Neuronal stem cell (in vitro differentiated cells): ENCODE results near the gene HHIPL1. TPM values are rescaled to one million over a fixed set of nuclear protein-coding genes. Genes with fewer than 3 reads are reported as not detected.

Experiments used
- DNase-seq: peaks from one replicate; pipeline ENCODE4 v3.0.0-alpha.2; 2013; ENCODE audit warnings: low spot score
- H2AFZ ChIP-seq: one replicate; pipeline ENCODE4 v1.6.1; 2013; ENCODE audit warnings: mild to moderate bottlenecking, low read length, inconsistent platforms
- H2AK5ac ChIP-seq: 2 replicates; pipeline ENCODE4 v1.6.1; 2013; ENCODE audit warnings: low read depth, mild to moderate bottlenecking, inconsistent platforms, low read length, moderate library complexity, mixed read lengths
- H2BK120ac ChIP-seq: 2 replicates; pipeline ENCODE4 v1.6.1; 2013; ENCODE audit warnings: low read depth, mild to moderate bottlenecking, inconsistent platforms, low read length, moderate library complexity, mixed read lengths
- H2BK12ac ChIP-seq: one replicate; pipeline ENCODE4 v1.6.1; 2013; ENCODE audit warnings: low read length, inconsistent platforms
- H2BK15ac ChIP-seq: 2 replicates; pipeline ENCODE4 v1.6.1; 2013; ENCODE audit warnings: mild to moderate bottlenecking, low read length, inconsistent platforms, mixed read lengths
- H2BK5ac ChIP-seq: one replicate; pipeline ENCODE4 v1.6.1; 2013; ENCODE audit warnings: inconsistent platforms, mild to moderate bottlenecking, low read length, moderate library complexity
- H3K14ac ChIP-seq: one replicate; pipeline ENCODE4 v1.6.1; 2013; ENCODE audit warnings: low read length, inconsistent platforms
- H3K18ac ChIP-seq: 2 replicates; pipeline ENCODE4 v1.6.1; 2013; ENCODE audit warnings: low read length, inconsistent platforms
- H3K23ac ChIP-seq: 2 replicates; pipeline ENCODE4 v1.6.1; 2013; ENCODE audit warnings: low read depth, mild to moderate bottlenecking, mixed read lengths, low read length, inconsistent platforms; ENCODE audit not compliant: poor library complexity
- H3K27ac ChIP-seq: replicated peaks from 3 replicates; pipeline ENCODE4 v1.5.1; 2013; ENCODE audit warnings: low read length, inconsistent platforms
- H3K27me3 ChIP-seq, 3 experiments: 2 replicates each; pipeline ENCODE4 v1.6.1; 2013; ENCODE audit warnings: low read length in 3 of 3, mild to moderate bottlenecking in 2 of 3, inconsistent platforms in 1 of 3, low read depth in 1 of 3, mixed read lengths in 1 of 3, moderate library complexity in 1 of 3; ENCODE audit not compliant: control insufficient read depth in 3 of 3, insufficient read depth in 3 of 3
- H3K36me3 ChIP-seq, 2 donors: replicated peaks in 1 of 2; 2 replicates each; pipeline ENCODE4 v1.6.1; 2013; ENCODE audit warnings: low read length in 2 of 2; ENCODE audit not compliant: control insufficient read depth in 2 of 2, insufficient read depth in 2 of 2
- H3K4ac ChIP-seq: 2 replicates; pipeline ENCODE4 v1.6.1; 2013; ENCODE audit warnings: inconsistent platforms, mild to moderate bottlenecking, low read length, moderate library complexity
- H3K4me1 ChIP-seq, 2 donors: 1 replicate in 1 of 2; 2 replicates in 1 of 2; pipeline ENCODE4 v1.6.1; 2013; ENCODE audit warnings: low read length in 2 of 2, low read depth in 1 of 2; ENCODE audit not compliant: control insufficient read depth in 2 of 2, insufficient read depth in 1 of 2
- H3K4me2 ChIP-seq: one replicate; pipeline ENCODE4 v1.6.1; 2013; ENCODE audit warnings: mild to moderate bottlenecking, low read length, inconsistent platforms; ENCODE audit not compliant: insufficient read depth, poor library complexity, severe bottlenecking
- H3K4me3 ChIP-seq, 2 donors: 2 replicates each; pipeline ENCODE4 v1.5.1; 2013; ENCODE audit warnings: low read length in 2 of 2, mild to moderate bottlenecking in 2 of 2, inconsistent platforms in 1 of 2, moderate library complexity in 1 of 2
- H3K79me1 ChIP-seq: one replicate; pipeline ENCODE4 v1.6.1; 2013; ENCODE audit warnings: low read depth, mild to moderate bottlenecking, inconsistent platforms, low read length, moderate library complexity
- H3K9ac ChIP-seq: one replicate; pipeline ENCODE4 v1.6.1; 2013; ENCODE audit warnings: mild to moderate bottlenecking, low read depth, low read length, inconsistent platforms; ENCODE audit not compliant: poor library complexity
- H3K9me3 ChIP-seq, 2 donors: replicated peaks in 1 of 2; 2 replicates each; pipeline versions ENCODE3 to v1.6.1; 2013; ENCODE audit warnings: low read length in 2 of 2, mild to moderate bottlenecking in 2 of 2, inconsistent platforms in 1 of 2, low read depth in 1 of 2, mixed read lengths in 1 of 2, moderate library complexity in 1 of 2; ENCODE audit not compliant: control insufficient read depth in 2 of 2, insufficient read depth in 1 of 2
- H4K8ac ChIP-seq: one replicate; pipeline ENCODE4 v1.6.1; 2013; ENCODE audit warnings: low read depth, mild to moderate bottlenecking, inconsistent platforms, low read length, moderate library complexity
- H4K91ac ChIP-seq: one replicate; pipeline ENCODE4 v1.6.1; 2013; ENCODE audit warnings: low read length, low read depth, mild to moderate bottlenecking, inconsistent platforms; ENCODE audit not compliant: poor library complexity
- WGBS, 2 donors: extraction: QIAGEN DNeasy Blood & Tissue Kit; methylation state at CpG; one replicate each; pipeline ENCODE4 v1.1.7; 2013; ENCODE audit warnings: missing lambda C conversion rate in 2 of 2, mixed read lengths in 1 of 2; ENCODE audit not compliant: insufficient read length in 2 of 2, insufficient replicate concordance in 1 of 2; ENCODE audit errors: extremely low coverage in 2 of 2; 5-methylcytosine and 5-hydroxymethylcytosine counted together
- polyA plus RNA-seq, 2 experiments: library from polyadenylated mRNA; stranded (reverse); fragments of 200-250 nt; gene quantifications; one replicate each; pipeline ENCODE4 v1.2.3, GENCODE V29; 2013

The HHIPL1 gene
- 0.67 TPM for polyA plus RNA-seq (2013, experiment 1 of 2)
- 0.71 TPM for polyA plus RNA-seq (2013, experiment 2 of 2)

DNA sequence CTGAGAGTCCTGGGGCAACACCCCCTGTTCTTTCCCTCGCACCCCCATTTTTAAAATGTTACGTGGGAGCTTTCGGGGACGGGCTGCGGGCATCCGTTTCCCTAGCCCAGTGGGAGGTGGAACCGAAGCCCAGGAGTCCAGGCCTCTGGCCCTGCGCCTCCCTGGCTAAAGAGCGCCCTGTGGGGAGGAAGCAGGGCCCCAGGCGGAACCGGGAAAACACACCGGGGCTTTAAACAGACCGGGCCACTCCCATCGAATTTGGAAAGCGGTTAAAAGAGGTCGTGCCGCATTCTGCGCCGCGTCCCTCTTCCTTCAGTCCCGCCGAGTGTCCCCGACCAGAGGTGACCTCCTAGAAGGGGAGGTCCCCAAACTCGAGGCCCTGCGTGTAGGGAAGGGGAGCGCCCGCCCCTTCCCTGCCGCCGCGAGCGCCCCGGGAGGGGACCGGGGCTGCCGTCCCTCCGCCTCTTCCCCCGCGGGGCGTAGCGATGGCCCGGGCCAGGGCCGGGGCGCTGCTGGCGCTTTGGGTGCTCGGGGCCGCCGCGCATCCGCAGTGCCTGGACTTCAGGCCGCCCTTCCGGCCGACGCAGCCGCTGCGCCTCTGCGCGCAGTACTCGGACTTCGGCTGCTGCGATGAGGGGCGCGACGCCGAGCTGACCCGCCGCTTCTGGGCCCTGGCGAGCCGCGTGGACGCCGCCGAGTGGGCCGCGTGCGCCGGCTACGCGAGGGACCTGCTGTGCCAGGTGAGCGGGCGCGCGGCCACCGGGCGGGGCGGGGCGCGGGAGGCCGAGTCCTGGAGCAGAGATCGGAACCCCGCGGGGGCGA is at the start of gene HHIPL1:
Gene HHIPL1 (plus strand): TSS at position 407 of the 822 bp plus-strand sequence. CDS start 79 bp downstream, at position 486.
- Histone ChIP-seq H2BK15ac (peak within 1 kb of the TSS; percentile 99), H3K36me3 (no peaks in the 10 kb centered on the region), H3K4ac (no peak within 1 kb of the TSS), H3K4me1 (peaks cover 5 to 13% of the 10 kb centered on the region in 2 donors), H3K23ac (peak within 1 kb of the TSS; percentile 75), H3K18ac (peak within 1 kb of the TSS; percentile 97), H4K8ac (peak within 1 kb of the TSS; percentile 86), H2AFZ (peak within 1 kb of the TSS; percentile 73), H3K9ac (peak within 1 kb of the TSS; percentile 55), H2AK5ac (peak within 1 kb of the TSS; percentile 95), H3K4me2 (peak within 1 kb of the TSS; percentile 68), H3K14ac (peak within 1 kb of the TSS; percentile 99), H4K91ac (peak within 1 kb of the TSS; percentile 89), H2BK12ac (peak within 1 kb of the TSS; percentile 66), H3K9me3 (no peaks in the 10 kb centered on the region), H3K27me3 (peaks cover 0 to 20% (median 0%) of the 10 kb centered on the region in 3 experiments), H2BK120ac (peak within 1 kb of the TSS; percentile 74), H3K27ac (no peak within 1 kb of the TSS), H3K4me3 (peak within 1 kb of the TSS in 1 of 2 donors; percentile 70), H2BK5ac (peak within 1 kb of the TSS; percentile 29), H3K79me1 (peaks cover 3% of the 10 kb centered on the region)
- no CpG with 5 or more reads among the region's 91 CpGs for WGBS, 2 donors
- no peak for DNase-seq

DNA sequence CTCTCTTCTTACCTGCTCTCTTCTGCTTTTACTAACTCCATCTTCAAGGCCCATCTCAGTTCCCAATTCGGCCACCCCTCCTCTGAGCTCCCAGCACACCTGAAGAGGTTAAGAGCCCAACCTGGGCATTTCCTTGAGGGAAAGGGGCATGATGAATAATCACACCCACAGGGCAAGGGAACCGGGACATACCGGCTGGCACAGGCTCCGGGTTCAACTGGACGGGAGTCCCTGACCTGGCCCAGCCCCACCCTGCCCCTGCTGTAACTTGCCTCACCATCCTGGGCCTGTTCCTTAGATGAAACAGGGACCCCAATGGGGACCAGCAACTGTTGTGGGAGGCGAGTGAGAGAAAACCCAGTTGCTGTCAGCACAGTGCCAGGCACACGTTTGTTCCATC is 49.4 kb upstream of the HHIPL1 start:
- no peak for DNase-seq
- H2AK5ac ChIP-seq = no peak overlapping the region
- no peak overlapping the region for H3K9ac ChIP-seq
- H3K23ac ChIP-seq = no peak overlapping the region
- H3K9me3 ChIP-seq = no peaks in the 10 kb centered on the region
- no peak overlapping the region for H3K4me2 ChIP-seq
- no peak overlapping the region for H2BK120ac ChIP-seq
- peaks cover 13% of the 10 kb centered on the region for H3K79me1 ChIP-seq
- H3K4me3 ChIP-seq = no peak overlapping the region
- no peak overlapping the region for H4K8ac ChIP-seq
- no peak overlapping the region for H3K27ac ChIP-seq
- H3K36me3 ChIP-seq = peaks cover 0 to 17% of the 10 kb centered on the region in 2 donors
- H2BK12ac ChIP-seq = no peak overlapping the region
- no peak overlapping the region for H4K91ac ChIP-seq
- H3K18ac ChIP-seq = no peak overlapping the region
- H3K27me3 ChIP-seq = peaks cover 0 to 27% (median 0%) of the 10 kb centered on the region in 3 experiments
- peaks cover 30 to 43% of the 10 kb centered on the region in 2 donors for H3K4me1 ChIP-seq
- H3K4ac ChIP-seq = no peak overlapping the region
- no peak overlapping the region for H2BK5ac ChIP-seq
- no peak overlapping the region for H3K14ac ChIP-seq
- no peak overlapping the region for H2AFZ ChIP-seq
- WGBS, 2 donors = no CpG with 5 or more reads among the region's 7 CpGs
- H2BK15ac ChIP-seq = no peak overlapping the region

DNA sequence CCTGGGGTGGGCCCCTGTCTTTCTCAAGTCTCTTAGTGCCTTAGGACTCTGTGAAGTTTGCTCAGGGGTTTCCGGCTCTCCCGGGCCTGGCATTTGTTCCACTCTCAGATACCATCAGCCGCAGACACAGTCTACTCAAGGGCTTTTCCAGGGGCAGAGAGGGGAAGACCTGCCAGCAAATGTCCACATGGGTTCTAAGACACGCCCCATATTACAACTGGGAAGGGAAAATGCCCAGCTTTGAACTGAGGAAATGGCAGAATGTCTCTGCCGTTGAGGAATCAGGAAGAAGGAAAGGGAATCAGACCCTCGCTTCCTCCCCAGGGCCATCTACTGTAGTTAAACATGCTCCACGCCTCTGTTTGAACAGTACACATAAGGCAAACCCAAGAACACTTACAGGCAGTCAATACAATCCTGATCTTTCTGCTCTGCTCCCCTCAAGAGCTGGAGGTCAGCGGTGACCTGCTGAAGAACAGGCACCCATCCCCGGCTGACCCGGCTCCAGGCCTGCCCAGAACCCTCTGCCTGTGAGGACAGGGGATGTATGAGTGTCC is 48.8 kb upstream of the HHIPL1 start:
- H3K36me3 ChIP-seq = peaks cover 0 to 18% of the 10 kb centered on the region in 2 donors
- no peak overlapping the region for H3K27ac ChIP-seq
- no peak for DNase-seq
- H3K4ac ChIP-seq = no peak overlapping the region
- no peak overlapping the region for H3K4me3 ChIP-seq
- no peak overlapping the region for H2AFZ ChIP-seq
- H2AK5ac ChIP-seq = no peak overlapping the region
- H2BK12ac ChIP-seq = no peak overlapping the region
- no peak overlapping the region for H2BK120ac ChIP-seq
- no CpG with 5 or more reads among the region's 10 CpGs for WGBS, 2 donors
- H2BK5ac ChIP-seq = no peak overlapping the region
- H3K23ac ChIP-seq = no peak overlapping the region
- no peak overlapping the region for H4K91ac ChIP-seq
- H2BK15ac ChIP-seq = no peak overlapping the region
- H3K9me3 ChIP-seq = no peaks in the 10 kb centered on the region
- H3K14ac ChIP-seq = no peak overlapping the region
- peaks cover 0 to 31% (median 0%) of the 10 kb centered on the region in 3 experiments for H3K27me3 ChIP-seq
- H4K8ac ChIP-seq = no peak overlapping the region
- H3K9ac ChIP-seq = no peak overlapping the region
- H3K18ac ChIP-seq = no peak overlapping the region
- peaks cover 26 to 43% of the 10 kb centered on the region in 2 donors for H3K4me1 ChIP-seq
- peaks cover 13% of the 10 kb centered on the region for H3K79me1 ChIP-seq
- H3K4me2 ChIP-seq = no peak overlapping the region

DNA sequence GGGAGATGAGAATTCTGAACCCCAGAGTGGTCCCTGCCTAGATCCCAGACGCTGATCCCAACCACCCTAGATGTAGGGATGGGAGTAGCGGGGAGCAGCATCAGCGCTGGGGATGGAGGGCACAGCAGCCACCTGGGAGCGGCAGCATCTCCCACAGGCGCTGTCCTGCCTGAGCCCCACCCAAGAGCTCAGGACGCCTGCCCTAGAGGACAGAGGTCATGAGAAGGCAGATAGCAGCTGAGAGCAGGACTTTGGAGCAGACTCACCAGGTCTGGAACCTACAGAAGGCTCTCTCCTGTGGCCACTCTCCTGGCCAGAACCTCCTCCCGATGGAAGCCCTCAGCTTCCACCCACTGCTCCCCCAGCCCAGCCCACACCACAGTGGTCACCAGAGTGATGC is 48.2 kb upstream of the HHIPL1 start:
- H2AK5ac ChIP-seq = no peak overlapping the region
- H3K9me3 ChIP-seq = no peaks in the 10 kb centered on the region
- no peak overlapping the region for H3K14ac ChIP-seq
- peaks cover 0 to 18% of the 10 kb centered on the region in 2 donors for H3K36me3 ChIP-seq
- H3K27ac ChIP-seq = no peak overlapping the region
- H4K8ac ChIP-seq = no peak overlapping the region
- H3K18ac ChIP-seq = peak overlapping the region; percentile 23
- peaks cover 0 to 31% (median 0%) of the 10 kb centered on the region in 3 experiments for H3K27me3 ChIP-seq
- H3K4me1 ChIP-seq = peaks cover 29 to 48% of the 10 kb centered on the region in 2 donors
- no peak overlapping the region for H3K23ac ChIP-seq
- no peak overlapping the region for H2BK5ac ChIP-seq
- H2BK12ac ChIP-seq = no peak overlapping the region
- H3K9ac ChIP-seq = no peak overlapping the region
- no peak overlapping the region for H4K91ac ChIP-seq
- H2BK120ac ChIP-seq = no peak overlapping the region
- DNase-seq = no peak
- H2AFZ ChIP-seq = no peak overlapping the region
- WGBS, 2 donors = no CpG with 5 or more reads among the region's 7 CpGs
- peaks cover 16% of the 10 kb centered on the region for H3K79me1 ChIP-seq
- no peak overlapping the region for H3K4ac ChIP-seq
- no peak overlapping the region for H3K4me2 ChIP-seq
- no peak overlapping the region for H2BK15ac ChIP-seq
- H3K4me3 ChIP-seq = no peak overlapping the region
